PC-9 (cell line): ENCODE data around the gene PPP1R16B. TPM values are rescaled to one million over a fixed set of nuclear protein-coding genes. Genes with fewer than 3 reads are reported as not detected.

Experiments used
- BruUV-seq: library from RNA; stranded (reverse); fragments of 400-500 nt; replicated peaks from 2 replicates; lab custom pipeline; 2021; lab: Mats Ljungman, UMichigan
- CTCF ChIA-PET: fragments of 300-600 bp; sonication (Branson Sonifier 250); formaldehyde crosslinking; loops from one replicate; lab custom pipeline; 2022; ENCODE audit warnings: antibody characterized with exemption; lab: Charles Lee
- POLR2A ChIA-PET: fragments of 300-600 bp; sonication (Branson Sonifier 250); formaldehyde crosslinking; loops from one replicate; lab custom pipeline; 2022; ENCODE audit warnings: antibody characterized with exemption; ENCODE audit not compliant: unreplicated experiment; lab: Charles Lee
- DNase-seq, 2 experiments: peaks; one replicate each; pipeline versions ENCODE4 v3.0.0 to v3.0.0-alpha.2; 2015 to 2022; ENCODE audit warnings: mixed read lengths in 1 of 2
- H2AFZ ChIP-seq: fragments of 200-600 bp; sonication (generic); 2 replicates; pipeline ENCODE4 v1.8.1; 2017; ENCODE audit warnings: antibody characterized with exemption
- H3F3A ChIP-seq: fragments of 200-600 bp; sonication (generic); 2 replicates; pipeline ENCODE4 v1.8.1; 2017; ENCODE audit warnings: antibody characterized with exemption, mild to moderate bottlenecking, low read depth; ENCODE audit not compliant: insufficient read depth
- H3K27ac ChIP-seq: fragments of 200-600 bp; sonication (generic); 2 replicates; pipeline ENCODE4 v1.6.1; 2016; ENCODE audit warnings: mixed run types
- H3K27me3 ChIP-seq: fragments of 200-600 bp; sonication (generic); 2 replicates; pipeline ENCODE4 v1.6.1; 2016; ENCODE audit warnings: low read depth, mixed run types; ENCODE audit not compliant: insufficient read depth
- H3K36me3 ChIP-seq: fragments of 200-600 bp; sonication (generic); 2 replicates; pipeline ENCODE4 v1.6.1; 2016; ENCODE audit warnings: low read depth, mixed run types
- H3K4me1 ChIP-seq: fragments of 200-600 bp; sonication (generic); replicated peaks from 2 replicates; pipeline ENCODE4 v1.6.1; 2016; ENCODE audit warnings: mixed run types; ENCODE audit not compliant: insufficient read depth
- H3K4me2 ChIP-seq: fragments of 200-600 bp; sonication (generic); 2 replicates; pipeline ENCODE4 v1.6.1; 2017; ENCODE audit warnings: mixed run types
- H3K4me3 ChIP-seq: fragments of 200-600 bp; sonication (generic); 2 replicates; pipeline ENCODE4 v1.6.1; 2016; ENCODE audit warnings: mixed run types
- H3K79me2 ChIP-seq: fragments of 200-600 bp; sonication (generic); 2 replicates; pipeline ENCODE4 v1.6.1; 2017; ENCODE audit warnings: low read depth, mixed run types
- H3K9me2 ChIP-seq: fragments of 200-600 bp; sonication (generic); 2 replicates; pipeline ENCODE4 v1.8.1; 2017; ENCODE audit warnings: mild to moderate bottlenecking; ENCODE audit not compliant: insufficient read depth
- H3K9me3 ChIP-seq: fragments of 200-600 bp; sonication (generic); 2 replicates; pipeline ENCODE4 v1.8.1; 2016; ENCODE audit warnings: low read depth; ENCODE audit not compliant: insufficient read depth
- H4K20me1 ChIP-seq: fragments of 200-600 bp; sonication (generic); 2 replicates; pipeline ENCODE4 v1.8.1; 2017; ENCODE audit not compliant: insufficient read depth
- EZH2 ChIP-seq: fragments of 200-600 bp; sonication (generic); IDR thresholded peaks from 2 replicates; pipeline ENCODE4 v1.8.0; 2017; ENCODE audit warnings: antibody characterized with exemption, low read depth
- intact Hi-C: fragments of 100-400 bp; cut with micrococcal nuclease; formaldehyde crosslinking; loops from one replicate; pipeline ENCODE4 v1.10.0; 2022; ENCODE audit not compliant: unreplicated experiment
- total RNA-seq: library from RNA; stranded (reverse); gene quantifications from 2 replicates; pipeline ENCODE4 v1.2.3, GENCODE V29; 2021
- TF ChIP-seq, protein P1 (sequence below): fragments of 200-600 bp; sonication (generic); conservative IDR thresholded peaks from 2 replicates; pipeline ENCODE4 v1.6.1; 2017; ENCODE audit warnings: mixed run types, antibody characterized with exemption, mild to moderate bottlenecking, moderate library complexity

PPP1R16B gene
- total RNA-seq, 1 experiment from 2014 or later: not detected

DNA sequence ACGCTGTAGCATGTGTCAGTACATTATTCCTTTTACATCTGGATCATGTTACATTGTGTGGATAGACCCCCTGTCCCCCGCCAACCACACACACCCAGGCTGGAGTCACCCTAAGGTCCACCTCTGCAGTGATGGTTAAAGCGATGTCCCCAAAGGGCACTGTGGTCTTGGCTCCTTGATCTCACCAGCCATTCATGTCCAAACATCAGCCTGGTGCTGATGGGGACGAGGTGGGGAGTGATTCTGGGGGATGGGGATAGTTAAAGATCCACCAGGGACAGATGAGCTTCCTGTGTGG is 61.5 kb downstream of the PPP1R16B start:
- H2AFZ ChIP-seq: no peak overlapping the region
- intact Hi-C loops: no loop called here
- H3K79me2 ChIP-seq: no peaks in the 10 kb centered on the region
- H3K27ac ChIP-seq: no peak overlapping the region
- H3K9me3 ChIP-seq: no peaks in the 10 kb centered on the region
- no peaks in the 10 kb centered on the region for H3K27me3 ChIP-seq
- no peaks in the 10 kb centered on the region for H4K20me1 ChIP-seq
- no peak for DNase-seq
- peaks cover 28% of the 10 kb centered on the region for H3K4me1 ChIP-seq
- ChIA-PET CTCF (no interaction called here), POLR2A (no interaction called here)
- no TSS peak for BruUV-seq
- peaks cover 20% of the 10 kb centered on the region for H3F3A ChIP-seq
- no peaks in the 10 kb centered on the region for H3K36me3 ChIP-seq
- no peaks in the 10 kb centered on the region for H3K9me2 ChIP-seq
- H3K4me2 ChIP-seq: no peak overlapping the region
- no peak for TF ChIP-seq EZH2
- TF ChIP-seq, protein P1, sequence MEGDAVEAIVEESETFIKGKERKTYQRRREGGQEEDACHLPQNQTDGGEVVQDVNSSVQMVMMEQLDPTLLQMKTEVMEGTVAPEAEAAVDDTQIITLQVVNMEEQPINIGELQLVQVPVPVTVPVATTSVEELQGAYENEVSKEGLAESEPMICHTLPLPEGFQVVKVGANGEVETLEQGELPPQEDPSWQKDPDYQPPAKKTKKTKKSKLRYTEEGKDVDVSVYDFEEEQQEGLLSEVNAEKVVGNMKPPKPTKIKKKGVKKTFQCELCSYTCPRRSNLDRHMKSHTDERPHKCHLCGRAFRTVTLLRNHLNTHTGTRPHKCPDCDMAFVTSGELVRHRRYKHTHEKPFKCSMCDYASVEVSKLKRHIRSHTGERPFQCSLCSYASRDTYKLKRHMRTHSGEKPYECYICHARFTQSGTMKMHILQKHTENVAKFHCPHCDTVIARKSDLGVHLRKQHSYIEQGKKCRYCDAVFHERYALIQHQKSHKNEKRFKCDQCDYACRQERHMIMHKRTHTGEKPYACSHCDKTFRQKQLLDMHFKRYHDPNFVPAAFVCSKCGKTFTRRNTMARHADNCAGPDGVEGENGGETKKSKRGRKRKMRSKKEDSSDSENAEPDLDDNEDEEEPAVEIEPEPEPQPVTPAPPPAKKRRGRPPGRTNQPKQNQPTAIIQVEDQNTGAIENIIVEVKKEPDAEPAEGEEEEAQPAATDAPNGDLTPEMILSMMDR: no peak
- no peak overlapping the region for H3K4me3 ChIP-seq

DNA sequence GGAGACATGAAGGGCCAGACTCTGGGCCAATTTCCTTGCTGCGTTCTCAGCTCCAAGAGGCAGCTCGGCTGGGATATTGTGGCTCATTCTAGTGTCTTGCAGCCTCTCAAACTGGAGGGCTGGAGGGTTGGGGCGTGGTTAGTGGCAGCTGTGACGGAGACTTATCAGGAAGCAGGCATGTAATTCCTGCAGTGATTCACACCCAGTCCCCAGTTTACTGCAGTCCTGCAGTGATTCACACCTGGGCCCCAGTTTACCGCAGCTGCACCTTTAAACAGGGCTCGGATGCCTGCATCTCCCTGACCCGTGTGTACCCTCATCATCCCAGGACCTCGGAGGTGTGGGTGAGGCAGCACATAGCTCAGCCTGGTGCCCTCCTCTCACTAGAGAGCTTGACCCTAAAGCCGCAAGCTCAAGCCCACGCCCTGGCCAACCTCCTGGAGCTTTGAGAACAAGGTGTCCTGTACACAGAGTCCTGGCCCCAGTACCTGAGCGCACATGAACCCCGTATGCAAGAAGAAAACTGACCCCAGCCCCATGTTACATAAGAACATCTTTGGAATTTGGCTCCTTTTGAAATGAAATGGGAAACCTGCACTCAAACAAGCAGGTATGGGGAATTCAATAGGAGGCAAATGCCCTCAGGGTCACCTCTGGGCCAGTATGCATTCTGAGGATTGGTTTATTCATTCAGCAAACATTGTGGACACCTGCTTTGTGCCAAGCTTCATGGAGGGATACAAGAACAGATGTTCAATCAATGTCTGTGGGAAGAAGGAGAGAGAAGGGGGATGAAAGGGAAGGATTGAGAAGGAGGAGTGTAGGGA is 65.4 kb downstream of the PPP1R16B start:
- BruUV-seq: no TSS peak
- H2AFZ ChIP-seq: no peak overlapping the region
- intact Hi-C loops: no loop called here
- H3K9me3 ChIP-seq: no peaks in the 10 kb centered on the region
- no peak for TF ChIP-seq EZH2
- TF ChIP-seq, protein P1: no peak
- no peaks in the 10 kb centered on the region for H3K36me3 ChIP-seq
- no peaks in the 10 kb centered on the region for H3K79me2 ChIP-seq
- peak; percentile 69 to 93 for DNase-seq
- peak overlapping the region; percentile 62 for H3K27ac ChIP-seq
- peaks cover 34% of the 10 kb centered on the region for H3K4me1 ChIP-seq
- H3K9me2 ChIP-seq: no peaks in the 10 kb centered on the region
- CTCF ChIA-PET: no interaction called here
- POLR2A ChIA-PET: interaction anchor here (0.5 to 0.6 kb wide), 2 partner anchors 58 to 93 kb away, joined by 4 to 11 read pairs; no protein-coding TSS in a partner anchor
- H3K27me3 ChIP-seq: no peaks in the 10 kb centered on the region
- peak overlapping the region; percentile 56 for H3K4me2 ChIP-seq
- H3K4me3 ChIP-seq: no peak overlapping the region
- H3F3A ChIP-seq: peaks cover 20% of the 10 kb centered on the region
- H4K20me1 ChIP-seq: no peaks in the 10 kb centered on the region

- BruUV-seq: no TSS peak
- peaks cover 34% of the 10 kb centered on the region for H3K4me1 ChIP-seq
- ChIA-PET POLR2A (interaction anchor here (0.6 kb wide), 1 partner anchor 57 kb away, joined by 4 read pairs; no protein-coding TSS in a partner anchor), CTCF (no interaction called here)
- no peaks in the 10 kb centered on the region for H3K9me3 ChIP-seq
- peak in 1 of 2 experiments; percentile 8 for DNase-seq
- H4K20me1 ChIP-seq: no peaks in the 10 kb centered on the region
- no peaks in the 10 kb centered on the region for H3K9me2 ChIP-seq
- H2AFZ ChIP-seq: no peak overlapping the region
- no peak overlapping the region for H3K4me3 ChIP-seq
- peak overlapping the region; percentile 56 for H3K4me2 ChIP-seq
- no peaks in the 10 kb centered on the region for H3K27me3 ChIP-seq
- peak overlapping the region; percentile 62; the same call in 1 of the 2 replicates for H3K27ac ChIP-seq
- no peaks in the 10 kb centered on the region for H3K79me2 ChIP-seq
- peaks cover 20% of the 10 kb centered on the region for H3F3A ChIP-seq
- intact Hi-C loops: no loop called here
- H3K36me3 ChIP-seq: no peaks in the 10 kb centered on the region
- TF ChIP-seq EZH2: no peak
- TF ChIP-seq, protein P1: no peak
Observed at GRCh38 chr20:38871560-38871953, 66.1 kb downstream of the PPP1R16B start.
